ENCODE results near the gene BOC.

The BOC gene

GRCh38 chr3:113254171-113254947 lies 43.0 kb downstream of the BOC start:
- no peak for DNase-seq

- DNase-seq, result no peak
Measured at GRCh38 chr3:113255100-113255853, 43.9 kb downstream of the BOC start.

- no peak for DNase-seq
Measured at GRCh38 chr3:113255854-113256615, 44.7 kb downstream of the BOC start.

- no peak for DNase-seq
Measured at GRCh38 chr3:113258361-113258760, 47.0 kb downstream of the BOC start.

- DNase-seq, result no peak
Measured at GRCh38 chr3:113259196-113259595, 47.8 kb downstream of the BOC start.

- no peak for DNase-seq
Measured at GRCh38 chr3:113261063-113261625, 49.8 kb downstream of the BOC start.

- DNase-seq, result no peak
Measured at GRCh38 chr3:113261626-113262303, 50.4 kb downstream of the BOC start.

GRCh38 chr3:113262304-113262665 lies 50.9 kb downstream of the BOC start:
- DNase-seq, result no peak

GRCh38 chr3:113263020-113263419 lies 51.7 kb downstream of the BOC start:
- no peak for DNase-seq

GRCh38 chr3:113263778-113264177 lies 52.4 kb downstream of the BOC start:
- DNase-seq, result no peak

GRCh38 chr3:113264283-113265131 lies 53.1 kb downstream of the BOC start:
- DNase-seq, result no peak

- no peak for DNase-seq
Measured at GRCh38 chr3:113265231-113265630, 53.9 kb downstream of the BOC start.

GRCh38 chr3:113266738-113267137 lies 55.4 kb downstream of the BOC start:
- DNase-seq, result no peak

- DNase-seq, result no peak
Measured at GRCh38 chr3:113268311-113268710, 57.0 kb downstream of the BOC start.

GRCh38 chr3:113268942-113269341 lies 57.6 kb downstream of the BOC start:
- no peak for DNase-seq

GRCh38 chr3:113269661-113270060 lies 58.3 kb downstream of the BOC start:
- no peak for DNase-seq

GRCh38 chr3:113270068-113270467 lies 58.7 kb downstream of the BOC start:
- DNase-seq, result no peak

GRCh38 chr3:113270786-113271185 lies 59.4 kb downstream of the BOC start:
- no peak for DNase-seq

- DNase-seq, result no peak
Measured at GRCh38 chr3:113271189-113271588, 59.8 kb downstream of the BOC start.

GRCh38 chr3:113271594-113272384 lies 60.4 kb downstream of the BOC start:
- DNase-seq, result no peak

GRCh38 chr3:113272385-113272779 lies 61.0 kb downstream of the BOC start:
- no peak for DNase-seq
